MG63 (cell line): Measurements from ENCODE around the gene DEXI. TPM values are rescaled to one million over a fixed set of nuclear protein-coding genes. Genes with fewer than 3 reads are reported as not detected.
"Not testable (repeated sequence)": the region's sequence is repeated elsewhere in the genome, so short reads cannot be mapped to it uniquely, and the experiment has no call there.

Experiments used
- DNase-seq: peaks from one replicate; pipeline ENCODE4 v3.0.0-alpha.2; 2020
- H3K27me3 ChIP-seq: fragments of 250-450 bp; sonication (Bioruptor Pico); 2 replicates; pipeline ENCODE4 v1.5.1; 2020; ENCODE audit warnings: mild to moderate bottlenecking, moderate library complexity
- H3K36me3 ChIP-seq: fragments of 250-450 bp; sonication (Bioruptor Pico); 2 replicates; pipeline ENCODE4 v1.5.1; 2020; ENCODE audit warnings: mild to moderate bottlenecking, moderate library complexity
- H3K4me3 ChIP-seq: fragments of 250-450 bp; sonication (Bioruptor Pico); 2 replicates; pipeline ENCODE4 v1.5.1; 2020; ENCODE audit warnings: mild to moderate bottlenecking, moderate library complexity
- H3K9me3 ChIP-seq: fragments of 250-450 bp; sonication (Bioruptor Pico); 2 replicates; pipeline ENCODE4 v1.5.1; 2020; ENCODE audit warnings: mild to moderate bottlenecking, moderate library complexity
- total RNA-seq: library from RNA; depleted of rRNA; stranded (reverse); fragments of >200 nt; shearing (Covaris generic); gene quantifications from 2 replicates; pipeline ENCODE4 v1.2.3, GENCODE V29; 2014; ENCODE audit warnings: low replicate concordance

DEXI gene
- total RNA-seq, 1 experiment from 2014 or later = 87.2 TPM

DNA sequence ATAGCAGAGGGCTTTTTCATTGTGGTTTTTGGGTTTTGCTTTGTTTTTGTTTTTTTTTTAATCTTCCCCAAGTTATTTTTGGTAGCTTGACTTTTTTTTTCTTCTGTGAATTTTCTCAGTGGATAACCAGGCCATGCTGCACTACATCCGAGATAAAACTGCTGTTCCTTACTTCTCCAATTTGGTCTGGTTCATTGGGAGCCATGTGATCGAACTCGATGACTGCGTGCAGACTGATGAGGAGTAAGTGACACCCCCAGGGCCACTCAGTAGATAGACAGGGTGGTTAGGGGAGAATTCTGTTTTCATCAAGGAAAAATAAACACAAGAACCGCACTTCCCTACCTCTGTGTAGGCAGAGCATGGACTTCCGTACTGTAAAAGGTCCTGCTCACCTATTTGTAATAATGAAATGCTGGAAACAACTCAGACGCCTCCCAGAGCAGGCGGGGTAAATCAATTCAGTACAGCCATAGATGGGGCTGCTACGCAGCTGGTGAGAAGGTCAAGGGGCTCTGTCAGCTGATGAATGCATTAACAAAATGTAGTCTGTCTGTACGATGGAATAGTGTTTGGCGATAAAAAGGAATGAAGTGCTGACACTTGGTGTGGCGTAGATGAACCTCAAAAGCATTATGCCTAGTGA is 30.7 kb upstream of the DEXI start:
- no peaks in the 10 kb centered on the region for H3K9me3 ChIP-seq
- H3K27me3 ChIP-seq = no peaks in the 10 kb centered on the region
- no peak for DNase-seq
- H3K4me3 ChIP-seq = no peak overlapping the region
- H3K36me3 ChIP-seq = peaks cover 34% of the 10 kb centered on the region

DNA sequence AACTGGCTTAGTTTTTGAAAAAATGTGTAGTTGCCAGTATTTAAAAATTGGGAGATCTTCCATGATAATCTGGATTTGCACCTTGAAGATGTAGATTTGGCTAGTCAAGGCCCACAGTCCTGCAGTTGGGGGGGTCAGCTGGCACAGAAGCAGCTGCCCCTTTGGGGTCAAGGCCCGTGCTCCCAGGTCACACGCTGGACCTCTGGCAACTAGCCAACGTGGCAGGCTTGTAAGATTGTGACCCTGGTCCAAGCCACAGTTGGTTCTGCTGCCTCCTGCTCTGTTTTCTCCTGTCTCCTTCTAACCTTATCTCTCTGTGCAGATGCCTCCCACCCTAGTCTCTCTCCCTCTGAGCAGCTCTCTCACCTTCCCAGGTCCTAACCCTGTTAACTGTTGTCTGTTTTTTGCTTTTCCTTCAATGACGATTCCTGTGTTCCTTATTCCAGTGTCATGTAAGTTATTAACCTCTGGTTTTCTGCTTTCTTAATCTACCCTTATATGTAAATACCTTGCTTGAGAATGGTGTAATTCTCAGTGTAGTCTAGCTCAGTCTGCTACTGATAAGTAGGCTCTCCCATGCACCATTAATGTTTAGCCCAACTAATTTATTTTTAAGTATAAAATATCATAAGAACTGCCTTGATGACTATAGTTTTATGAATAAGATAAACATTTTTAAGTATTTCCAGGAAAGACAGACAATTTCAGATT is 30.0 kb upstream of the DEXI start:
- Histone ChIP-seq H3K4me3 (no peak overlapping the region), H3K27me3 (no peaks in the 10 kb centered on the region), H3K36me3 (peaks cover 29% of the 10 kb centered on the region), H3K9me3 (no peaks in the 10 kb centered on the region)
- no peak for DNase-seq

DNA sequence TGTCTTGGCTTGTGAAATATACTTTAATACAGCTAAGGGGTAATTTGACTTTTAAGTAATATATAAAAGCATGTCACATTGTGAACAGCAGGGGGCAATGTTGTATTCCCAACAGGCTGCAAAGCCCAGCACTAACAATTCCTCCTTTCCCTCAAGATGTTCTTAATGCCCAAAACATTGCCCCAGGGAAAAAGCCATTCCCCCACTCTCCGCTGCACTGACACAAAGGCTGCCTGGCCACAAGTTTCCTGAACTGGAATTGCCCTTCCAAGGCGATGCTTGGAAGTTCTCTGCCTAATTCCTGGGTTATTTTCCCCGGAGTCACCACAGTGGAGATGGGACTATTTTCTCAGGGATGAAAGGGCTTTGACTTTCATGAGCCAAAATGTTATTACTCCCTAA is 29.3 kb upstream of the DEXI start:
- DNase-seq = peak; percentile 57
- Histone ChIP-seq H3K27me3 (no peaks in the 10 kb centered on the region), H3K36me3 (peaks cover 30% of the 10 kb centered on the region), H3K4me3 (no peak overlapping the region), H3K9me3 (no peaks in the 10 kb centered on the region)

DNA sequence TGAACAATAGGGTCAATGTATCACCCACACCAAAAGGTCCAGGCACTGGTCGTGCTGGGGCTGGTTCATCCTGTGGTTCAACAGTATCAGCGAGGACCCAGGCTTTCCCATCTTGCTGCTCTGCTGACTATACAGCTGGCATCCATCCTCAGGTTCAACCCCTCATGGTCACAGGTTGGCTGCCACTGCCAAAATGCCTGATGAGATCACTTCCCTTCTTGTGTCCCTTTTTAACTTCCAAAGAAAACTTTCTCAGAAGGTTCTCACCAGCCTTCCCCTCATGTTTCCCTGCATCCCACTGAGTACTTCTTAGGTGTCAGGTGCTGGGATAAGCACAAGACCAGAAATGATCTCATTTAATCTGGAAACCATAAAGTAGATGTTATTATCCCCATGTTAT is 27.8 kb upstream of the DEXI start:
- Histone ChIP-seq H3K27me3 (no peaks in the 10 kb centered on the region), H3K4me3 (no peak overlapping the region), H3K36me3 (peaks cover 33% of the 10 kb centered on the region), H3K9me3 (no peaks in the 10 kb centered on the region)
- DNase-seq = peak; percentile 66

DNA sequence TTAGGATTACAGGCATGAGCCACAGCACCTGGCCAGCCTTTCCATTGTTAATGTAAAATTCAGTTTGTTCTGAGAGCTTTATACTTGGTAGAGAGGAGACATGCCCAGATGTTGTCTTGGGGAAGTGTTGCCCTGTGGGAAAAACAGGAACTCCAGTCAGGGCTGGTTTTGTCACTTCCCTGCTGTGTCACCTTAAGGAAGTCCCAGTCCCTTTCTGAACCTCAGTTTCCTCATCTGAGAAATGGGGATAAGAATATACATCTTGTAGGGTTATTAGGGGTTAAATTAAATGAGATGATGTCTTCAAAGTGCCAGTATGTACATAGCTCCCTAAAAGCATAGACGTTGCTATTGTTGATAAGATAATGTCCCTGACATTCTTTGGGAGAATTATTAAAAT is 27.3 kb upstream of the DEXI start:
- Histone ChIP-seq H3K4me3 (no peak overlapping the region), H3K36me3 (peaks cover 37% of the 10 kb centered on the region), H3K9me3 (no peaks in the 10 kb centered on the region), H3K27me3 (no peaks in the 10 kb centered on the region)
- DNase-seq = no peak

DNA sequence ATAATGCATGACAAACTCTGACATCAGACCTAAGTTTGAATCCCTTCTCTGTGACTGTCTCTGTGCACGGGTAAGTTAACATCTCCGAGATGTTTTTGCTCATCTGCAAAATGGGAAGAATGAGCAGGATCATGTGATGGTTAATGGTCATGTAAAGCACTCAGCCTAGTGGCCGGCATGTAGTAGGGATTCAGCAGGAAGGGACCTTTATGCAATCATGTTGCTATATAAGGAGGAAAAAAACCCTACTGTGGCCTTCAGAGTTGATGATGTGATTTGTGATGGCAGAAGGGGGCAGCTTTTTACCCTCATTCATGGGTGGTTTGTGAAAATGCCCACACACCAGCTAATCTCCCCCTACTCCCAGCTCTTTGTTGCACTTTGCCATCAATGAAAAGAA is 26.2 kb upstream of the DEXI start:
- Histone ChIP-seq H3K36me3 (peaks cover 40% of the 10 kb centered on the region), H3K27me3 (no peaks in the 10 kb centered on the region), H3K4me3 (no peak overlapping the region), H3K9me3 (no peaks in the 10 kb centered on the region)
- DNase-seq = no peak

DNA sequence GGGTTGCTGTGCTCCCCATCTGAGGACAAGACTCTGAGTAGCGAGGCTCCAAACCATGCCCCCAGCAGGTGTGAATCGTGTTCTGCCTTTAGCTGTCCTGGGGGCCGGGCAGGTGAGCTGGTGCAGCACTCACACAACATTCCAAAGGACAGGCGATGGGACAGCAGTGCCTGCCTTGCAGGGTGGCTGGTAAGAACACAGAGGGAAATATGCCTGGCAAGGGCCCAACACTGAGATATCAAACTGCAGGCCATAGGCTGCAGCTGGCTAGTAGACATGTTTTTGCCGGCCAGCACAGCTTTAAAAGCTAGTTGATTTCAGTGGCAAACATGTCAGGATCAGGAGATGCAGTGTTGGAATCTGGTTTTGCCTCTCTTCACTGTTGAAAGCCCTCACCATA is 25.7 kb upstream of the DEXI start:
- H3K9me3 ChIP-seq = no peaks in the 10 kb centered on the region
- peaks cover 41% of the 10 kb centered on the region for H3K36me3 ChIP-seq
- DNase-seq = no peak
- no peak overlapping the region for H3K4me3 ChIP-seq
- no peaks in the 10 kb centered on the region for H3K27me3 ChIP-seq

DNA sequence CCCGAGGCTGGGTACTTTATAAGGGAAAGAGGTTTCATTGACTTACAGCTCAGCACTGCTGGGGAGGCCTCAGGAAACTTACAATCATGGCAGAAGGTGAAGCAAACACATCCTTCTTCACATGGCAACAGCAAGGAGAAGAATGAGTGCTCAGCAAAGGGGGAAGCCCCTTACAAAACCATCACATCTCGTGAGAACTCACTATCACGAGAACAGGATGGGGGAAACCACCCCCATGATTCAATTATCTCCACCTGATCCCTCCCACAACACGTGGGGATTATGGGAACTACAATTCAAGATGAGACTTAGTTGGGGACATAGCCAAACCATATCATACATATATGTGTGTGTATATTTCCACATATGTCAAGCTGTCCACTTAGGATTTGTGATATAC is 24.3 kb upstream of the DEXI start:
- H3K4me3 ChIP-seq, H3K9me3 ChIP-seq, H3K27me3 ChIP-seq, DNase-seq: not testable (repeated sequence)
- peaks cover 38% of the 10 kb centered on the region for H3K36me3 ChIP-seq

DNA sequence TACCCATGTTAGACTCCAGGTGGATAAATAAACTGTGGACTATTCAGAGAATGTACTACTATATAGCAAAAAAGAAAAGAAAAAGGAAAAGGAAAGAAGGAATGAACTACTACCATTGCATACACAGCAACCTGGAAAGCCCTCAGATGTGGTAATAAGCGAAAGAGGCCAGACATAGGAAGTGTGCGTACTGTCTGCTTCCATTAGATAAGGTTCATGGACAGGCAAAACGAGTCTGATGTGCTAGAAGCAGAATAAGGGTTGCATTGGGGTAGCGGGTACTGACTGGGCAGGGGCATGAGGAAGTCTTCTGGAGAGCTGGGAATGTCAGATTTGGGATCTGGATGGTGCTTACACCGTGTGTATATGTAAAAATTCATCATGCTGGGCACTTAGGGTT is 23.9 kb upstream of the DEXI start:
- Histone ChIP-seq H3K36me3 (peaks cover 35% of the 10 kb centered on the region), H3K4me3 (no peak overlapping the region), H3K27me3 (no peaks in the 10 kb centered on the region), H3K9me3 (no peaks in the 10 kb centered on the region)
- no peak for DNase-seq

DNA sequence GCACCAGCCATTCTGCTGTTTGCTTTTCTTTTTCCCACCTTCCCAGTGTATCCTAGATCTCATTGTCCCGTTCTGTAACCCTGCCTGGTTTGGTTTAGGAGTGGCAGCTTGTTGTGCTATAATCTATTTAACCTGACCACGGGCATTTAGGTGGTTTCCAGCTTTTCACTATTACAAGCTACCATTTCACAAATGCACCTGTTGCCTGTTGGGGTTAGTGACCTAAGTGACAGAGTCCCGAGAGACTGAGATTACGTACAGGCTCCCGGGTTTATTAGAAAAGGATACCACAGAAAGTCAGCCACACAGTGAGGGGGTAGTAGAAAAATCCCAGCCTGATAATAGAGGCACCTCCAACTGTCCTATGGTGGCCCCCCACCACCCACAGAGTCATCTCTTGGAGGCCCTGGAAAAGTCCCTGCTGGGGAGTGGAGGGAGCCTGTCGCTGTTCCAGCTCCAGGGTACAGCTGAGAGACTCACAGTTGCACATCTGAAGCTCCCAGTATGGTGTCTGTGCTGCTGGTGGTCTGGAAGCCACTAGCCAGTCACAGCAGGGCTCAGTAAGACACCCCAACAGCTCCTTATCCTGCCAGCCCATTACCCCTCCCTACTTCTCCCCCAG is 23.3 kb upstream of the DEXI start:
- no peak for DNase-seq
- Histone ChIP-seq H3K4me3 (no peak overlapping the region), H3K36me3 (peaks cover 30% of the 10 kb centered on the region), H3K27me3 (no peaks in the 10 kb centered on the region), H3K9me3 (no peaks in the 10 kb centered on the region)

DNA sequence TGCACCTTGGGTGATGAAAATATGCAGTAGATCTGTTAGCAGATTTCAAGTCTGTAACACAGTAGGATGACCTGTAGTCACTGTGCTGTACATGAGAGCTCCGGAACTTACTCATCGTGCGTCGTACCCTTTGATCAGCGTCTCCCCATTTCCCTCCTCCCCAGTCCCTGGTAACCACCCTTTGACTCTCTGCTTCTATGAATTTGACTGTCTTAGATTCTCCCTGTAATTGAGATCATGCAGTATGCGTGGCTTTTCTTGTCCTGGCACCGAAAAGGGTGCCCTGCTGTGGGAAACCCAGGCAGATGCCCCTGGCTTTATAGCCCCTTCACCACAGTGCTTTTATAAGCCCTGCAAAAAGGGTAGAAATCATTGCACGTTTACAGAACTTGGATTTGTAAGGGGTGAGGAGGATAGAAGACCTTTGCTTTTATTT is 22.6 kb upstream of the DEXI start:
- DNase-seq = no peak
- H3K4me3 ChIP-seq = no peak overlapping the region
- peaks cover 30% of the 10 kb centered on the region for H3K36me3 ChIP-seq
- H3K27me3 ChIP-seq = no peaks in the 10 kb centered on the region
- H3K9me3 ChIP-seq = no peaks in the 10 kb centered on the region

DNA sequence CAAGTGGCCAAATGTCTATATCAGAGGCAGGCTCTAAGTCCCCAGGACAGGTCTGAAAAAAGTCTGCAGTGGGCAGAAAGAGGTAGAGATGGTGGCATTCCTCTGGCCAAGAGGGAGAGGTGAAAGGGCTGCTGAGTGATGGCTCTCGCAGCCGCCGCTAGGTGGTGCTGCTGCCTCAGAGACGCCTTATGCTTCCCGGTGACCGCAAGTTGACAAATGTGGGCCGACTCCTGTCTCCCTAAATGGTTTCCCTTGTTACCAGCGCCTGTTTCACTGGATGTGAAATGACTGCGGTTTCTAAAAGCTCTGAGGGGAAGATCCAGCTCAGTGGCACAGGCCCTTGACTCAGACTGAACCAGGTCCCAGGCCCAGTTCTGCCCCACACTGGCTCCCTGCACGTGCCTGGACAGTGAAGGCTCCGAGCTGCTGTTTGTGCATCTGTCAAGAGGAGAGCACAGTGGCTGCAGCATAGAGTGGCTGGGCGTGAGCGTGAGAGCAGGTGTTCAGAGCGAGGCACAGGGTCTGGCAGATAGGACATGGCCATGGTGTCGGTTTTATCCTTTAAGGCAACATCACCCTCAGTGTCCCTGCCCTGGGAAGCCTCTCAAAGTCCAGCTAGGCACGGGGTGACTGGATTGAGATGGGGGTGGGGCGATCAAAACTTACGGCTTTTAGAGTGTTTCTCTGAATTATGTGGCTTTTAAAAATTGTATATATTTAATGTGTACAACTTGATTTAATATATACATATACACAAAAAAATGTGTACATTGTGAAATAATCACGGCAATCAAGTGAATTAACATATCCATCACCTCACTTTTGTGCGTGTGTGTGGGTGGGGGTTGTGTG is 22.0 kb upstream of the DEXI start:
- DNase-seq = peak; percentile 67
- H3K9me3 ChIP-seq = no peaks in the 10 kb centered on the region
- no peak overlapping the region for H3K4me3 ChIP-seq
- peaks cover 30% of the 10 kb centered on the region for H3K36me3 ChIP-seq
- H3K27me3 ChIP-seq = no peaks in the 10 kb centered on the region

DNA sequence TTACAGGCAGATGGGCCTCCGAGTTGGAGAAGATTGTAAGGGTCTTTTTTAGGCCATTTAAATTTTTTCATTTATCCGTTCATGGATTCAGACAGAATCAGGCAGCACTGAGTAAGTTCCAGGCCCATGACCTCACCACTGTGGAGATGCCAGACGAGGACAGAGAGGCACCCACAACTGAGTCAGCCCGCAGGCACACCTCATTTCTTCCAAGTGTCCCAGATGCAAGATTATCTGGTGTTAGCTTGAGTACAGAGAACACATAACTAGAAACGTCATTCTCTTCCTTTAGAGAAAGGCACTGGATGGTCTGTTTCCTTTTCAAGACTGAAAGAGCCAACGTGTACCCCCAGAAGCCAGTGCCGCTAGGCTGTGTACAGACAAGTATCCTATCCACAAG is 19.0 kb upstream of the DEXI start:
- peak; percentile 69 for DNase-seq
- H3K36me3 ChIP-seq = peaks cover 27% of the 10 kb centered on the region
- H3K9me3 ChIP-seq = no peaks in the 10 kb centered on the region
- no peaks in the 10 kb centered on the region for H3K27me3 ChIP-seq
- no peak overlapping the region for H3K4me3 ChIP-seq

DNA sequence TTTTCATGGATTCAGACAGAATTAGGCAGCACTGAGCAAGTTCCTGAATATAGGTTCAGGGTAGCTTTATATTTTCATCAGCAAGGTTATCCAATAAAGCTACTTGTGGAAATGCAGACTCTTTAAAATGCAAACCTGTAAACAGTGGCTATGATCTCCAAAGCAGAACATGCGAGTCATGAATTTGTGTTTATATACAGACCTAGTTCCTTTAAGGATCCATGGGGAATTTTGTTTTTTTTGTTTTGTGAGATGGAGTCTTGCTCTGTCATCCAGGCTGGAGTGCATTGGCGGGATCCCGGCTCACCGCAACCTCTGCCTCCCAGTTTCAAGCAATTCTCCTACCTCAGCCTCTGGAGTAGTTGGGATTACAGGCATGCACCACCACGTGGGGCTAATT is 16.9 kb upstream of the DEXI start:
- Histone ChIP-seq H3K9me3 (no peaks in the 10 kb centered on the region), H3K27me3 (no peaks in the 10 kb centered on the region), H3K4me3 (no peak overlapping the region), H3K36me3 (peaks cover 22% of the 10 kb centered on the region)
- DNase-seq = no peak

DNA sequence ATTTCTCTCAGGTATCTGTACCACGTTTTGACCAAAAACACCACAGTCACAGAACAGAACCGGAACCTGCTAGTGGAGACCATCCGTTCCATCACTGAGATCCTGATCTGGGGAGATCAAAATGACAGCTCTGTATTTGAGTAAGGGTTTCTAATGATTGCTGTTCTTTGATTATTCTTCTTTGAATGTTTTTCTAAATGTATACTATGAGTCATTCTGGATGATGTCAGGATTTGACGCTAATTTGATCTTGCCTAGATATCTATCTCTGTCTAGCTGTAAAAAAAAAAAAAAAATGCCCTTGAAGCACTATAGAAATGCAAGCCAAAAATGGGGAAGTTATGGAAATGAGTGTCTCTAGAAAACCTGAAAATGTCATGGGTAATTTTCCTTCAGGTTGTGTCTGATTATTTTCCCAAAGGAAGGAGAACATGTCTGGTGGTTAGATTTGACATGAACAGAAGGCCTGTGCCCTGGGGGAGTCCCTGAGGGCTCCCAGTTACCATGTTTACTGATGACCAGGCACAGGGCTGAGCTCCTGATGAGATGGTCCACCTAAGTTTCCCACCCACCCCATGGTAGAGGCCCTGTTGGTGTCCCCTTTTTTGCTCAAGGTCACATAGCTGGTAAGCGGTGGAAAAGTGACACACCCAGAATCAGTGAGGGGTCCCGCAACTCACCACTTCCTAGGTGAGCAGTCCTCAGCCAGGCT is 15.7 kb upstream of the DEXI start:
- H3K4me3 ChIP-seq = no peak overlapping the region
- H3K36me3 ChIP-seq = peaks cover 13% of the 10 kb centered on the region
- DNase-seq = no peak
- no peaks in the 10 kb centered on the region for H3K27me3 ChIP-seq
- H3K9me3 ChIP-seq = no peaks in the 10 kb centered on the region

DNA sequence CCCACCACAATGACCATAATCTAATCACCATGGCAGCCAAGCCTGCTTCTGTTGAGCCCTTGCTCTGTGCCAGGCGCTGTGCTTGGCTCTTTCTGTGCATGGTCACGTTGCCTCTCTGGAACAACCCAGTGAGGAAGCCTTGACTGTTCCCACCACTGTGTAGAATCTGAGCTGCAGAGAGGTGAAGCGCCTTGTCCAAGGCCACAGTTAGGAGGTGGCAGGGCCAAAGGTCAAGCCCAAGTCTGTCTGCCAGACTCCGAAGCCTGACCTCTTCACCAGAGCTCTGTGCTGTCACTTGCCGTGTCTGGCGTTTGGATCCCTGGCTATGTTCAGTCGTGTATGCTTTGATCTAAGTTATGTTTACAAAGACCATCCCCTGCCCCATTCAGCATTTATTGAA is 12.6 kb upstream of the DEXI start:
- no peaks in the 10 kb centered on the region for H3K27me3 ChIP-seq
- H3K4me3 ChIP-seq = no peak overlapping the region
- peaks cover 7% of the 10 kb centered on the region; the same call in 1 of the 2 replicates for H3K36me3 ChIP-seq
- no peaks in the 10 kb centered on the region for H3K9me3 ChIP-seq
- no peak for DNase-seq
